ENCODE results near the gene DNM3.

The DNM3 gene

GRCh38 chr1:172140591-172140990 lies 299.3 kb downstream of the DNM3 start:
- no peak for DNase-seq (ENCODE audit: low spot score)

GRCh38 chr1:172141341-172141881 lies 300.1 kb downstream of the DNM3 start:
- DNase-seq (ENCODE audit: low spot score), result no peak

- no peak for DNase-seq (ENCODE audit: low spot score)
Observed at GRCh38 chr1:172142324-172142723, 301.0 kb downstream of the DNM3 start.

GRCh38 chr1:172143384-172144055 lies 302.2 kb downstream of the DNM3 start:
- no peak for DNase-seq (ENCODE audit: low spot score)

- DNase-seq (ENCODE audit: low spot score), result no peak
Observed at GRCh38 chr1:172144445-172145061, 303.3 kb downstream of the DNM3 start.

GRCh38 chr1:172145231-172145651 lies 303.9 kb downstream of the DNM3 start:
- DNase-seq (ENCODE audit: low spot score), result no peak

GRCh38 chr1:172145656-172146055 lies 304.4 kb downstream of the DNM3 start:
- no peak for DNase-seq (ENCODE audit: low spot score)

- DNase-seq (ENCODE audit: low spot score), result no peak
Observed at GRCh38 chr1:172146141-172146850, 305.0 kb downstream of the DNM3 start.

- no peak for DNase-seq (ENCODE audit: low spot score)
Observed at GRCh38 chr1:172147541-172147940, 306.2 kb downstream of the DNM3 start.

- no peak for DNase-seq (ENCODE audit: low spot score)
Observed at GRCh38 chr1:172148213-172148612, 306.9 kb downstream of the DNM3 start.

GRCh38 chr1:172148707-172149106 lies 307.4 kb downstream of the DNM3 start:
- DNase-seq (ENCODE audit: low spot score), result no peak

GRCh38 chr1:172149346-172149745 lies 308.0 kb downstream of the DNM3 start:
- no peak for DNase-seq (ENCODE audit: low spot score)

- DNase-seq (ENCODE audit: low spot score), result peak; percentile 79
Observed at GRCh38 chr1:172154551-172154950, 313.3 kb downstream of the DNM3 start.

GRCh38 chr1:172155766-172156165 lies 314.5 kb downstream of the DNM3 start:
- DNase-seq (ENCODE audit: low spot score), result no peak

GRCh38 chr1:172162236-172162635 lies 320.9 kb downstream of the DNM3 start:
- DNase-seq (ENCODE audit: low spot score), result no peak

- no peak for DNase-seq (ENCODE audit: low spot score)
Observed at GRCh38 chr1:172163498-172164215, 322.4 kb downstream of the DNM3 start.

- no peak for DNase-seq (ENCODE audit: low spot score)
Observed at GRCh38 chr1:172165403-172165802, 324.1 kb downstream of the DNM3 start.

GRCh38 chr1:172167796-172168596 lies 326.7 kb downstream of the DNM3 start:
- no peak for DNase-seq (ENCODE audit: low spot score)

GRCh38 chr1:172168597-172168872 lies 327.2 kb downstream of the DNM3 start:
- DNase-seq (ENCODE audit: low spot score), result no peak

GRCh38 chr1:172169836-172170235 lies 328.5 kb downstream of the DNM3 start:
- no peak for DNase-seq (ENCODE audit: low spot score)

- DNase-seq (ENCODE audit: low spot score), result no peak
Observed at GRCh38 chr1:172172352-172172831, 331.1 kb downstream of the DNM3 start.

GRCh38 chr1:172176206-172176605 lies 334.9 kb downstream of the DNM3 start:
- no peak for DNase-seq (ENCODE audit: low spot score)
